GM21576 (cell line): ENCODE results near the gene FAM217A.
"Not testable (repeated sequence)": the region's sequence is repeated elsewhere in the genome, so short reads cannot be mapped to it uniquely, and the experiment has no call there.

Experiments used
- ATAC-seq: cut with Tn5 transposase; IDR thresholded peaks from one replicate; pipeline ENCODE4 v1.9.1; 2021; ENCODE audit warnings: mild to moderate bottlenecking, moderate library complexity; ENCODE audit not compliant: unreplicated experiment

The FAM217A gene, protein sequence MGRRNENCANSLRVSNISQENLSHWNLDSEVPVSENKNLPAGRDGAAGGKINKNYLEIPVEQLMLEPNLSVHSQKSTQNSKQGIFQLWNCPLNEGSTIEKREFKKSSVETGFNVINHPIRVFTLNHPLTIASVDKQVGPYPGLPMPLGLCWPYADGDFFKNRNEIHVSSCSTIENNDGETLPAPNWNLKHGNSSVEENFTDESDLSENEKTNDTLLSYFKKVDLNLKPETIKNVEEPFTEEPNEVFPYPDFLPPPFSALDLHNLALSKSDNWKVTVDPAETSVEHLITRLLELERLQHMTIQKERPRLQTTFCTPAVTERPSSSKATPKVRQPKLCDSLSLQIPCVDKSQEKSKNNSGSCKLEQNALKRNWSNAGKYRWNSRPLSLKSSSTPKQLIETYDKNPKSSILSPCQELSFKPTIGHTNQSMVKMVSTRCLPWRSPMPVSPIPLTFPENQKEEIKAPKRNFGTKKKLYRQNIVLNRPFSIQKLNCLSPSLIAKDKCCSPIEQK

DNA sequence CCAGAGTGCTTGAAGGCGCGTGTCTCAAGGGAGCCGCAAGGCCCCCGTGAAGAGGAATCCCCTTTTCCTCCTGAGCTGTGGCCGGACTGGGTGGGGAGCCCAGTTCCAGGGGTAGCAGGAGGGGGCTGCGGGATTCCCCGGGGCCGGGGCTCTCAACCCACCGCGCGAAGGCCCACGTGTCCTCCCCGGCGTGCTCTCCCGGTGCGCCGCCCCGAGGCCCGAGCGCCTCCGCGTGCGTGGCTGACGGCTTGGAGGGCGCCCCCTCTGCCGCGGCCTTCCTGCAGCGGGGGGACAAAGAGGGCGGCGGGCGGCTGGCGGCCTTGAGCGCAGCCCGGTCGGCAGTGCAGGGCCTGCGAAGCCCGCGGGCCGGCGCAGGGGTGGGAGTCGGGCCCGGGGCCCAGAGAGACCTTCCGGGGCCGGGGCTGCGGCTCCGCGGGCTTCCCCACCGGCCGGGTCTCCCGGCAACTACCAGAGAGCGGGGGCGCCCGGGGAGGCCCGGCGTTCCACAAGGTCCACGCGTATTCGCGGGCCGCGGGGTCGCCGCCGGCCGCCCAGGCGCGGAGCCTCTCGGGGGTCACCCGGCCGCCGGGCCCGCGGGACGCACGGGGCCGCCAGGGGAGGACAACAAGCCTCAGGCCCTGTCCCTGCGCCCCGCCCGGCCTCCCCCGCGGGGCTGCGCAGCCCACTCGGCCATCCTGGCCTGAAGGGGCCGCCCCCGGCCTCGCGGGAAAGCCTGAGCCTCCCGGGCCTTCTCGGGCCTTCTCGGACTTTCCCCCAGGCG is at the start of gene FAM217A:
Gene FAM217A, minus strand, starts transcription at position 447 of the 781 bp plus-strand sequence. CDS start 1,723 bp downstream, outside the sequence.
- no peak for ATAC-seq

DNA sequence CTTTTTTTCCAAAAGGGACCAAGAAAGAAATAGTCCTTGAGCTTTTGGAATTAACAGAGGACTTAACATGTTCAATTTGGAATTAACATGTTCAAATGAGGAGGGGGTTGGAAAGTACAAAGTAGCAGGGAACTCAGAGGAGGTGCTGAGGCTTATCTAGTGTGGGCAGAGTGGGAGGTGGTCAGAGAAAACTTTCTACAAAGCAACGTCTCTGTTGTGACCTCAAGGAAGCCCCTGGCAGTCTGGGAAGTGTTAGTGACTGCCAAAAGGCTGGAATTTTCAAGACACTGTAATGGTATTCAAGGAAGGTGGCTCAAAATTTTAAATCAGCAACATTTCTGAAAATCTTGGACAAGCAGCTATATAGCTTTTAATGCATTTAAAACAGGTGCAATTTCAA is 49.1 kb upstream of the FAM217A start:
- no peak for ATAC-seq

DNA sequence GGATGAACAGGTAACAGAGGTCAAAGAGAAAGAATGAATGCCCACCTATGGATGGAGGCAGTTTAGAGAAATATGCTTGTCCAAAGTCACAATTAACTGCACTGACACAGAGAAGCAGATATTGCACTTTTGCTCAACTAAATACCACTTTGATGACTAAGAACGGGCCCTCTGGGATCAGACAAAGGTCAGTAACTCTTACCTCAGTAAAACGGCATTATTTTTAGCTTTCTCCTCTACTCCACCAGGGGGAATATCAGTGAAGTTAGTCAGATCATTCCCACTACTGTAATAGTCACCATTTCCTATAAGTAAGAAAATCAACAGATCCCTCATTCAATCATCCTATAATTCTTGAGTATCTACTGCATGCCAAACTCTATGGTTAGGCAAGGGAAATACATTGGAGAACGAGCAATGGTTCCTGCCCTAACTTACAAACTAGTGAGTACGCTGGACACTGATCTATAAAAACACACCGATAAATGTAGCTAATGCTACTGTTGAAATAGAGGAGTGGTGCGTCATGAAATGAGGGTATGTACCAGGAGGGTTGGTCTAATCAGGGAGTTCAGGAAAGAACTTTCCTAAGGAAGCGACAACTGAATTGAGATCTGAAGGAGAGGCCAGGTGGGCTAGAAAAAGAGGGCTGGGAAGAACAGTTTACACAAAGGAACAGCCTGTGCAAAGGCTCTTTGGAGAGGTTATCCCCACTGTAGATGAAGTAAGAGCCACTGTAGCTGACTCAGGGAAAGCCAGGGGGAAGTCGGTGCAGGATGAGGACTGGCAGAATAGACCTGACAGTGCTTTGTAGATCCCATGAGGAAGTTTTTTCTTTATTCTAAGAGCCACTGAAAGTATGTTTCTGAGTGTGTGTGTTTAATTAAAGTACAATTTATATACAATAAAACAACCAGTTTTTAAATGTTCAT is 47.3 kb upstream of the FAM217A start:
- no peak for ATAC-seq

DNA sequence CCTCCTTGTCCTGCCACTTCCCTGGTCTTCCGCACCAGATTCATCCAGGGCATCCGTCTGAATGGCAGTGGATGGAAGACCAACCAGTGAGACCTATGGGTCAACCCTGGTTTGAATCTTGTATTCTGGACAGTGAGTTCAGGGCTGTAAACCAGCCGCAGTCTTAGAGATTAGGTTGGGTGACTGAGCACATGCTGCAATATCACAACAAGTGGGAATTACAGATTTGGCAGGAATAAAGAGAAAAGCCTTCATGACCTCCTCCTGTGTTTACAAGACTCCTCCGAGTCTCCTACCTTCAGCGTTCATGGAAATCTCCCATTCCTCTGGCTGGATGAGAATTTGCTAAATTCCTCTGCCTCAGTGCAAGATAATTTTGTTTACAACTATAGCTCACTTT is 46.6 kb upstream of the FAM217A start:
- ATAC-seq, result no peak

DNA sequence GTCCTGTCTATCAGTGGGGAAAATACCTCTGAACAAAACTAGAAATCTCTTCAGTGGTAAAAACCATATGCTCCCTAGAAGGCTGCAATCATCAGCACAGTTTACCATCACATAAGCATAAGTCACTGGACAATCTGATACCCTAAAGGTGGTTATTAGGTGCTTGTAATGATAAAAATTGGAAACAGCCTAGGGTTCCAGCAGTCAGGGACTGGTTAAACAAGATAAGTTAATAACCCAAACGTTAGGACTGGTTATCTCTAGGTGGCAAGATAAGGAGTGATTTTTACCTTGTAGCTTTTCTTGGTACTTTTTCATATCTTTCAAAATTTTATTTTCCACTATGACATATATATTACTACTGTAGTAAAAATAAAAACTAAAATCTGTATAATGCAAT is 45.4 kb upstream of the FAM217A start:
- ATAC-seq, result no peak

DNA sequence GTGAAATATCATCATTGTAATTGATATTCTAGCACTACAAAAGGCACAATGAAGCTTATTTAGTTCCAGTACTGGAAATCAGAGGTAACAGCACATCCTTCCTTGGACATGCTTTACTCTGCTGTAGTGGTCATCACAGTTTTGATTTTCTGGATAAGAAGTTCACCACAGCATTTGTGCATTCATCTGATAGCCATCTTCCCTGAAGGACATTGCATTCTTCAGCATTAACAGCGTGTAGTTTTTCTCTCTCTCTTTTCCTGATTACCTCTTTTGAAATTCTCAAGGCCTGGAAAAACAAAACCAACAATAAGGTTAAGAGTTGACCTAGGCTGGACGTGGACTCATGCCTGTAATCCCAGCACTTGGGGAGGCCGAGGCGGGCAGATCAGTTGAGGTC is 36.8 kb upstream of the FAM217A start:
- ATAC-seq, result no peak

DNA sequence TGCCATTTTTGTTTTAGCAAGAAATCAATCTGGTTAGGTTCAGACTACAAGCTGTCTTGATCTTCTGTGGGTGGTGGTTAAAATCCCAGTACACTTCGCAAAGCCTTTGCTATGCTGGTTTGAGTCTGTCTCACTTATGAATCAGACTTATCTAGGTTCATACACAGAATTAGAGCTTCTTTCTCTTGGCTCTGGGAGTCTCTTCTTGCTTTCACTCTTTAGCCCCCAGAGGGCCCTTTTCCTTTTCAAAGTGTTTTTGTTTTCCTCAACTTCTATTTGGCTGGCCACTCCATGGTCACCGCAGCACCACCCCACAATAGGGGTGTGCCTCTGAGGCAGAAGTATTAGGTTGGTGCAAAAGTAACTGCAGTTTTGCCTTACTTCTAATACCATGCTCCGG is 35.2 kb upstream of the FAM217A start:
- ATAC-seq, result no peak

DNA sequence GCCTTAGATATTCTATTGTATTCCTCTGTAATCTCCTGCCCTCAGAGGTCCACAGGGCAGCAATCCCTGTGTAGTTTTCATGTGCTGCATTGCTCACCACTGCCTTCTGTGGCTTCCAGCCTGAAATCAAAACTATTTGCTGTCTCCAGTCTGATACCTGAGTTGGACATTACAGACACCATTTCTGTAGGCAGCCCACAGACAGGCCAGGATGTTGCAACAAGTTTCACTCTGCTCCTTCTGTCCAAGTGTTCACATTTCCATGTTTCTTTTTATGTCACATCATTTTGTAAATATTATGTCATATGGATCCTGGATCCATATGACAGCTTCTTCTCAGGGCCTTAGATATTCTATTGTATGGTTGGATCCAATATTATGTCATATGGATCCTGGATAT is 34.7 kb upstream of the FAM217A start:
- ATAC-seq, result no peak

DNA sequence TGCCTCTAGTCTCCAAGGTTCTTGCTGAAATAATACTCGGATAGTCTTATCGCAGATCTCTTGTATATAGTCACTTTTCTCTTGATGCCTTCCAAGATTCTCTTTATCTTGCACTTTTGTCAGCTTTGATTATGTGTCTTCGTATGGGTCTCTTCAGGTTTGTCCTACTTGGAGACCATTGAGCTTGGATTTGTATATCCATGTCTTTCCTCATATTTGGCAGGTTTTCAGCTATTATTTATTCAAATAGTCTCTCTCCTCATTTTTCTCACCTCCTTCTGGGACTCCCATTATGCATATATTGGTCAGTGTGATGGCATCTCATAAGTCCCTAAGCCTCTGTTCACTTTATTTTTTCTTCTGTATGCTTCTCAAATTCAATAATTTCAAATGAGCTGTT is 33.4 kb upstream of the FAM217A start:
- ATAC-seq, result no peak

DNA sequence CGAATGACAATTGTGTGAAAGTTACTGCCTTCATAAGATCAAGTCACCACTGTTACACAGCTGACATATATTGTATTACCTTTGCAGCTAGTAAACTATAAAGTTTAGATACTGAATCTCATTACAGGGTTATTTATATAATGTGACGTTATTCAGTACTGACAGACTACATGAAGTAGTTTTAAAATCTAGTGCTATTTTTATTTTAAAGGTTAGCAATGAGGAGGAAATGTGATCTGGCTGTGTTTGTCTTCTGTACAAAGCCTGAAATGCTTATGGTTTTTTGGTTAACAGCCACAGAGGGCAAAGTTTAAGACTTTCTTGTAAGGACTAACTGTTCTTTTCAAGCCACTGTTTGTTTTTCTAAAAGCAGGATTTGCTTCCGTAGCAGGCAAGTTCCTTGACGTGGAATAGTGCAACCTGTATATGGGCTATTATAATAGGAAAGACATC is 30.5 kb upstream of the FAM217A start:
- not testable (repeated sequence) for ATAC-seq

DNA sequence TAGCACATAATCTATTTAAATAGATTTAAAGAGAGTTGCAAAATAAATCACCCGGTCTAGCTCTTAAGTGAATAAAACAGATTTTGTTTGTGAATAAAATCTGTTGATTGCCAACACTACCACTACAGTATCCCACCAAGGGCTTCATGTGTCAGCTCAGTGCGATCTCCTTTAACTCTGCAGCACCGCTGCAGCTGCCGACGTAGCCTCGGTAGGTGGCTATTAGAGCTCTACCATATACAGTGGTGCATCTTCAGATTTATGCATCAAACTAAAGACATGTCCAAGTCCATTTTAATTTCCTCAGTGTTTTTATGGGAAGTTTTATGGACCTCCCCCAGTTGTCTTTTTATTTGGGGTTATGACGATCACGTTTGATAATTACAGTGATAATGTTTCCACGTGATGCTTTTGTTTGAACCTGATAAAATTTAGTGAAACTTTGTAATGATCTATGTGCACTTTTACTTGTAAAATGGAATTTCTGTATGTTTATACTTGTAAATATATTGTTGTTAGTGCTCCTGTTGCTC is 29.7 kb upstream of the FAM217A start:
- no peak for ATAC-seq

DNA sequence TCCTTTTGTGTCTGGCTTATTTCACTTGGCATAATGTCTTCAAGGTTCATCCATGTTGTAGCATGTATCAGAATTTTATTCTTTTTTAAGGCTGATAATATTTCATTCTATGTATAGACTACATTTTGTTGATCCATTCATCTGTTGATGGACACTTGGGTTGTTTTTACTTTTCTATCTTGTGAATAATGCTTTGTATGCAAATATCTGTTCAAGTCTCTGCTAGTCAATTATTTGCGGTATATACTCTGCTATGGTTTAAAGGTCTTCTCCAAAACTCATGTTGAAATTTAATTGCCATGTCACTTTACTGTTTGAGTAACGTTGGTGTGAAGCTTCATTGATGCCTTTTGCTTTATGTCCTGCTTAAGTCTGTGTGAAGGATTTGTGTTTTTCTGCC is 28.9 kb upstream of the FAM217A start:
- ATAC-seq, result no peak

DNA sequence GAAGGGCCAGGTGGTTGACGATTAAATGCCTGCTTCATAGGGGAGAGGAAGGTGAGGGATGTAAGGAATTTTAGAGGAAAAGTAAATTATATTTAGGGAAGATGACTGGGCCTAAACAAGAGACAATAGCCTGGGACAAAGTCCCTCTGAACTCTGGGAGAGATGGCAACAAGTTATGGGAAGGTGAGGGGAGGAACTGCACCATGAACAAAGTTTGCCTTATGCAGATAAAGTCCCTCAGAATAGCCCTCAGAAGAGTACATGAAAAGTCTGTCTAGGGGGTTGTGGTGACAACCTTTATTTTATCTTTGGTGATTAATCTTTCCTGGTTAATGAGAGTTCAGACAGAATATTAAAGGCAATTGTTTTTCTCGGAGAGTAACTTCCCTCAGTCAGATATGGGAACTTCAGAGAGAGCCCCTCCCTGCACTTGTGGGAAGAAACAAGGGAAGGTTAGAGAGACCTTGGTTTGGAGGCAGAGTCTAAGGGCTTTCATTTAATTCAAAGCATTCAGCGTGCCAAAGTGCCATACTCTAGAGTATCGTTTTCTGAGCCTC is 27.1 kb upstream of the FAM217A start:
- no peak for ATAC-seq

DNA sequence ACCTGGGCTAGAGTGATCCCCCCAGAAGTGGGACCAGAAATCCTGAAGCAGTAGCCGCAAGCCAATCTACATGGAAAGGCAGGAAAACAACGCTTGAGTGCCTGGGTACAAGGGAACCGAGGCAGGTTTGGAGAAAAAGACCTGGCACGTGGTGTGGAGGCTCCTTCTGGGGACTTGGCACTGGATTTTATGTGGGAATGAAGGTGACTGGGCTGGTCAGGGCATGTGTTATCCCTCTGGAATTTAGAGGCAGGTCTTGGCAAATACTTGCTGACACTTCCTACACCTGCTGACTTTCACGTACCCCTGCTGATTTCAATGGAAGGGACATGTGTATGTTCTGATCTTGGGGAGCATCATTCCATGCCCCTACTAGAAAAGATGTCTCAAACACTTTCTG is 25.0 kb upstream of the FAM217A start:
- ATAC-seq, result no peak

DNA sequence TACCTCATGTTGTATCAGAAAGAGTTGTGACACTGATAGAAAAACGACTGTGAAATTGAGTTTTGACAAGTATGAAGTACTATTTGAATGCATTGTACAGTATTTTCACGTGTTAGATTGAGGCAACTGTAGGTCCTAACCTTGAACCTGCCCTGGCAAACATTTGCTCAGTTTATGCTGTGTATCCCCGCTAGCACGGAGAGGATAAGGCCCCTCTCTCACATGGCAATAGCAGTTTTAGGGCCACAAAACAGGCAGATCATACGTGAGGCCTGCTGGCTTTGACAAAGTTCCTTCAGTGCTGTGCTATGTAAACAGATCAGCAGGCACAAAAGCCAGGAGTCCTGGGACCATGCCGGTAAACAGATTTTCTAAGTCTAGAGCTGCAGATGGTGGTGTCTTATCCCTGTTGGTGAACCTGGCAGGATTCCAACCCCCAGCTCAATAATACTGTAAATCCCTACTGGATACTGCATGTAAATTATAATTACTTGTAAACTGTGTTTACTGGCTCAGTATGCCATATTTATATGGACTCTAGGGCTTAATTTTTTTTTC is 23.8 kb upstream of the FAM217A start:
- no peak for ATAC-seq

DNA sequence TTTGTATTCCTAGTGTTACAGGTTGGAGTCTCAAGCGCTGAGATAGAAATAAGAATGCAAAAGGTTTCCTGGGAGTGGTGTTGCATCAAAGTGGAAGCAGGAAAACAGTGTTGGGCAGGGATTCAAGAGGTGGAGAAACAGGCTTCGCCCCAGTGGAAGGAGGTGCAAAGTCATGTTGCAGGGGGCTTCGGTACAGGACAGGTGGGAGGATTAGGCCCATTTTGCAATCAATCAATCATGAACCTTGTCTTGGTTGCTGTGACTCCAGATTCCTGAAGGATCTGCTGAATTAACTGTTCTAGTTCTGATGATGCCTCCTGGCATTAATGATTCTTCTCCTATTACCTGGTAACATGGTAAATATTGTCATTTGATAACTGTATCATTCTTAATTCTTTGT is 22.4 kb upstream of the FAM217A start:
- ATAC-seq, result no peak

DNA sequence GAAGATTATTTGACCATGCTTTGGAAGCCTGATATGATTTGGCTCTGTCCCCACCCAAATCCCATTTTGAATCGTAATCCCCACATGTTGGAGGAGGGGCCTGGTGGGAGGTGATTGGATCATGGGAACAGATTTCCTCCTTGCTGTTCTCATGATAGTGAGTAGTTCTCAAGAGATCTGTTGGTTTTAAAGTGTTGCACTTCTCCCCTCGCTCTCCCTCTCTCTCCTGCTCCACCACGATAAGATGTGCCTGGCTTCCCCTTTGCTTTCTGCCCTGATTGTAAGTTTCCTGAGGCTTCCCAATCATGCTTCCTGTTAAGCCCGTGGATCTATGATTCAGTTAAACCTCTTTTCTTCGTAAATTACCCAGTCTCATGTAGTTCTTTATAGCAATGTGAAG is 21.7 kb upstream of the FAM217A start:
- ATAC-seq, result no peak

DNA sequence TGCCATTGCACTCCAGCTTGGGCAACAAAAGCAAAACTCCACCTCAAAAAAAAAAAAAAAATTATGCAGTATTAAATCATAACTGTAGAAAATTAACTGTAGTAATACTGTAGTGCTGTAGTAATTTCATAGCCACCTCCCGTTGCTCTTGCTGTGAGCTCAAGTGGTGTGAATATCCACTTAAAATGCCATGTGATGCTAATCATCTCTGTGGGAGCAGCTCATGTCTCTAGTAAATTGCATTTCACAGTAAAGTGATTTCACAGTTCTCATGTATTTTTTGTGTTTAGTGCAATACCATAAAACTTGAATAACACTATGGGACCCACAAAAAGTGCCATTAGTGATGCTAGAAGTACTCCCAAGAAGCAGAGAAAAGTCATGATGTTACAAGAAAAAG is 14.4 kb upstream of the FAM217A start:
- no peak for ATAC-seq

DNA sequence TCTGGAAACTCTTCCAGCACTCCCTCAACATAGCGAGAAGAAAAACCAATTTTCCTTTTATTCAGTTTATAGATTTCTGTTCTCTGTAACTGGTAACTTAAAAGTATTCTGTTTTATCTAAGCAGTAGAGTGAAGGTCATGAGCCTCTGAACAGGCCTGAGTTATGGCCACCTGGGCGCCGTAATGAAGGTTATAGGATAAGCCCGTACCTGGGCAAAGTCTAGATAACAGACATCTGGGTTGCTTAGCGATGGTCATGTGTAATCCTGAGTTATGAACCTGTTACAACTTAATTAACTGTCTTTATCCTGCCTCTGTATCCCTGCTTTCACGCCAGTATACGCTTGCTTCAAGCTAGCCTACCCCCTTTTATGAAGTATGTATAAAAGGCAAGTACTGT is 13.0 kb upstream of the FAM217A start:
- ATAC-seq, result no peak

DNA sequence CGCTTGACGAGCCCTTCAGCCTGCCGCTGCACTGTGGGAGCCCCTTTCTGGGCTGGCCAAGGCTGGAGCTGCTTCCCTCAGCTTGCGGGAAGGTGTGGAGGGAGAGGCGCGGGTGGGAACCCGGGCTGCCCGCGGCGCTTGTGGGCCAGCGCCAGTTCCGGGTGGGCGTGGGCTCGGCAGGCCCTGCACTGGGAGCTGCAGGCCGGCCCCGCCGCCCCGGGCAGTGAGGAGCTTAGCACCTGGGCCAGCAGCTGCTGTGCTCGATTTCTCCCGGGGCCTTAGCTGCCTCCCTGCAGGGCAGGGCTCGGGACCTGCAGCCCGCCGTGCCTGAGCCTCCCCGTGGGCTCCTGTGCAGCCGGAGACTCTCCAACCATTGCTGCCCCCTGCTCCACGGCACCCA is 11.1 kb upstream of the FAM217A start:
- not testable (repeated sequence) for ATAC-seq
